ENCODE measurements around the gene NPAS1.
A peak's percentile ranks its signal among the peaks of the same experiment; 100 is the strongest.
"Not testable (repeated sequence)": the region's sequence is repeated elsewhere in the genome, so short reads cannot be mapped to it uniquely, and the experiment has no call there.

NPAS1 gene

GRCh38 chr19:46990991-46991676 lies 28.5 kb upstream of the NPAS1 start:
- peak; percentile 14 for DNase-seq (ENCODE audit: low read depth, low spot score)
- no peak overlapping the region for H3K27ac ChIP-seq

DNA sequence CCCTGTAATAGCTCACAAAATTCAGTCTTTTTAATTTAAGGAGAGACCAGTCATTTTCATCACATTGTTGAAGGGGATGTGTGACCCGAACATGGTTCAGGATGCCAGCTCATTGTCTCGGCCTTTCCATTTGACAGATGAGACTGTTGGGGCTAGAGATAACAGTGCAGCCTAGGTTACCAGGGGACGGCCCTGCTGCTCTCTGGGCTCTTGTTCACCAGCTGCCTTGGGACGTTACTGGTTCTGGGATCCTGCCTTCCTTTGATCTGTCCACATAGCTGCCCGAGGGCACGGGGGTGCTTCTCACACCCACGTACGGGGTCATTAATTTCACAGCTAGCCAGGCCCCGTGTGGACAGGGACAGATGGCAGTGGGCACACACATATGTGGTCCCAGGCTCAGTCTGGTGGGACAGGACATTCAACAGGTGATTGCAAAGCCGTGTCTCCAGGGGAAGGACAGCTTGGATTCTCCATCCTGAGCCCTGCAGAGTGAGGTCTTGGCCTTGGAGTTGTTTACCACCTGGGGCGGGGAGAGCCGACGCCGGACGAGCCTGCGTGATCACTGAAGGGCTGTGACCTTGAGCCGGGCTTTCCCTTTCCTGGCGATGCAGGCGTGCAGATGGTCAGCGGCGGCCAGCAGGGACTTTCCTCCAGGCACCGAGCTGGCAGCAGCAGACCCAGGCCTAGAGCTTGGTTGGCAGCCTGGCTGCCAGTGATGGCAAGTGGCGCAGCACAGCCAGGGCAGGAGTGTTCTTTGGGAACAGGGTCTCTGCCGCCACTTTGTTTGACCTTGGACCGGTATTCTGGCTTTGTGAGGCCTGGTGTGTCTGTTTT lies 26.7 kb upstream of the NPAS1 start:
- no peak for DNase-seq (ENCODE audit: low read depth, low spot score)
- H3K27ac ChIP-seq = no peak overlapping the region

- H3K27ac ChIP-seq = no peak overlapping the region
- DNase-seq (ENCODE audit: low read depth, low spot score) = no peak
Observed at GRCh38 chr19:46993622-46994021, 26.0 kb upstream of the NPAS1 start.

DNA sequence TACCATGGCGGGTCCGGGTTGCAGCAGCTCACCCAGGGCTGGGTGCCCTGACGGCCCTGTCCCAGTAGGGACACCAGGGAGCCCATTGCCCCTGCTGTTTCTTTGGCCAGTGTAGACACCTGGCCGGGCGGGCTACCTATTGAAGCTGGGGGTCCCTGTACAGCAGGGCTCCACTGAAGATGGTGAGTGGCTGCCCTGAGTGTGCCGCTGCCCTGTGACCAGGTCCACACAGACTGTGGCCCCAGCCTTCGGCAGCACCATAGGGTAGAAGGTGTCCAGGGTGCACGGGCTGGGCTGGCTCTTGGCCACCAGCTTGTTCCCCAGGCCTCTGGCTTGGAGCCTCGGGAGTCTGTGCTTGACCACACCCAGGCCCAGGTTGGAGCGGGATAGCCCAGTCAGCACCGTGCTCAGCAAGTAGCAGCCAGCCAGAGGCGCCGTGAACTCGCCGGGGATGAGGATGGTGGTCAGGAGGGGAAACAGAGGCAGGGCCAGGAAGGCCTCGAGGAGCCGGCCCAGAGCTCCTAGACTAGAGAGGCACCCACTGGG lies 25.4 kb upstream of the NPAS1 start:
- no peak for DNase-seq (ENCODE audit: low read depth, low spot score)
- H3K27ac ChIP-seq = no peak overlapping the region

DNA sequence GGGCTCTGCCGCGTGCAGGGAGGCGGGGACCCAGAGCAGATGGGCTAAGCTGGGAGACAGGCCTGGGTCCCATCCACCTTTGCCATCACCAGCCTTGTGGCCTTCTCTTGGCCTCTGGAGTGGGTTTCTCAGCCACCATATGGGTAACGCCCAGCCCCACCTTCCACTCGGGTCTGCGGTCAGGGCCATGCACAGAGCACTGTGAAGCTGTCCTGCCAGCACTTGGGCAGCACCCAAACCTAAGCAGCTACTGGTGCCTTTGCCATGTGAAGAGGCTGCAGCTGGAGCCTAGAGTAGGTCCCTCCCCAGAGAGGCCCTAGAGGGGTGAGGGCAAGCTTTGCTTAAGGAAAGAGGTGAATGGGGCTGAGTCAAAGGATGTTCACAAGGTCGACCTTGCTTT lies 24.1 kb upstream of the NPAS1 start:
- DNase-seq (ENCODE audit: low read depth, low spot score) = no peak
- H3K27ac ChIP-seq = no peak overlapping the region

DNA sequence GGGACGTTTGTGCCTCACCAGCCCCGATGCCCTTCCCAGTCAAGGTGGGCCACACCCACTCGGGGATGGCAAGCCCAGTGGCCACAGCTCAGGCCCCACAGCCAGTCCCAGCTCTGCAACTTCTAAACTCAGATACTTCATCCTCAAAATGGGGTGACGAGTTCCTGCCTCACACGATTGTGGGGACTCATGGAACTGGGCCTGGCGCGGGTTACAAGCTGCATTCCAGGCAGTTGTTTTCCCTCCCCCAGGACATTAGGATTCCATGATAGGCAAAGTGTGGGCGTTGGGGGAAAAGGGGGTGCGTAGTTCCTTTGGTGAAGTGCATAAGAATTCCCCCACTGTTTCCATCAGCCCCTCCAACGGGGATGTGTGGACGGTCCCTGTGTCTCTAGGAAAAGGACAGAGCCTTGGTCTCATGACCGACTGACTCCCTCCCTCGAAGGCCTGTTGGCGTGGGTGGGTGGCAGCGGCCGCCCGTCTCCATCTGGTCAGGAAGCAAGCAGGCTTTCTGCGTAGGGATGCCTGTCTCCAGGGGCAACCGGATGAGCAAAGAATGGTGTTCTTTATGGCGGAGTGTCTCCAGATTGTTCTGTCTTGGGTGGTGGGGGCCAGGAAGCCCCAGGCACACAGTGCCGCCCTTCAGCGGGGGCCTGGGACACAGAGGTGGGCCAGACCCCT lies 21.1 kb upstream of the NPAS1 start:
- H3K27ac ChIP-seq = no peak overlapping the region
- no peak for DNase-seq (ENCODE audit: low read depth, low spot score)

DNA sequence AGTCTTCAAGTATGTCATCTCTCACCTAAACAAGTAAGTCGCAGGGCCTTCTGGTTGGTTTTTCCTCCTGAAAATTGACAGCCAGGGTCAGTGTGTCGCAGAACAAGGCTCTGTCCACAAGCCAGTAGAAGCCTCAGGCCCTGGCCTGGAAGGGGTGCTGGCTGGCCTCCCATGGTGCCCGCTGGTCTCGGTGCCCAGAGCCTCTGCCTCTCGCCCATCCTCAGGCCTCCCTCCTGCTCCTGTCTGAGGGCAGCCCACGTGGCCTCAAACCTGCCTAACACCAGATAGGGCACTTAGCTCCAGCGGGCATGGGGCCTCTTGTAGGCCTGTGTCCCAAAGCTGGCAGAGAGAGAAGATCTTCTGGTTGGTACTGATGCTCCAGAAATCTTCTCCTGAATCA lies 20.3 kb upstream of the NPAS1 start:
- DNase-seq (ENCODE audit: low read depth, low spot score) = no peak
- H3K27ac ChIP-seq = no peak overlapping the region

GRCh38 chr19:46999878-47000277 lies 19.8 kb upstream of the NPAS1 start:
- no peak for DNase-seq (ENCODE audit: low read depth, low spot score)
- no peak overlapping the region for H3K27ac ChIP-seq

- no peak overlapping the region for H3K27ac ChIP-seq
Observed at GRCh38 chr19:47000373-47000772, 19.3 kb upstream of the NPAS1 start.

DNA sequence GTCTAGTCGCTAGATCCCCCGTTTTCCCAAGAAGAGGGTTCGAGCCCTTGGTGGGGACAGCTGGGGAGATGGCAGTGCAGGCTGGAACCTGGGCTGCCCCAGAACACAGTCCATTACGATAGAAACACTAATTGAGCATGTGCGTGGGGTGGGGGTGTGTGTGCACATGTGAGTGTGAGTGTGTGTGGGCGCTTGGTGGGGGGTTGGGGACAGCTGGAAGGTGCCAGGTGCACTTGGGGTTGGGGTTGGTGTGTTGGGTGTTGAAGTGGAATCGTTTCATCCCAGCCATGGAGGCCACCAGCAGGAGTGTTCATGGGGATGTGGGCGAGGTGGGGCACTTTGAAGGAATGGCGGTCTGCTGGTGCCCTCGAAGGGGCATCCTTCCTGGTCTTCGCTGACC lies 18.1 kb upstream of the NPAS1 start:
- H3K27ac ChIP-seq = no peak overlapping the region
- DNase-seq (ENCODE audit: low read depth, low spot score) = no peak

More at GRCh38 chr19:47000373-47000772, 19.3 kb upstream of the NPAS1 start:
- DNase-seq (ENCODE audit: low read depth, low spot score) = no peak

DNA sequence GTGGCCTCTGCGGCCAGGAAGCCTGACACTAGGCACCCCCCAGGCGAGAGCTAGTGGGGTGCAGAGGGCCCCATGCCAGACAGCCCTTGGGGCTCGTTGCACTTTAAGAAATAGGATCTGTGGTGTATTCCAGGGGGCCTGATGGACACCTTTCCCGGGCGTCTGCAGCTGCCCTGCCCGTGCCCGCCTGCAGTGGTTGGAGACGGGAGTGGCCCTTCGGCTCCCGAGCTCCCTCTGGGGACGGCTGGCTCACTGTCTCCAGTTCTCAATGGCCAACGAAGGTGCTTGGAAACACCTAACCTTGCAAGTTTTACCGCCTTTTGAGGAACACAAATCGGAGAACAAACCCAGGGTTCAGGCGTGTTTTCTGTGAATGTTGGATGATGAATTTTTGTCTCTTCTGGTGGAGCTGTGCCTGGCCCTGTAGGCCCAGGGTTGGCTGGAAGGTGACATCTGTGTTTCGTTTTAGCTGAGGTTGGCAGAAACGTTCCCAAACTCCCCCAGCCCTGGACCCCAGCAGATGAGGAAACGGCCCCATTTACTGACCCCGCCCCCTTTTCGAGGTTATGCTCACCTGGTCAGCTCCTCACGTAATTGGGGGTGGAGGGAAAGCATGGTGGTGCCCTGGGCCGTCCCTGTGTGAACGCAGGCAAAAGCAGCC lies 17.4 kb upstream of the NPAS1 start:
- no peak for DNase-seq (ENCODE audit: low read depth, low spot score)
- no peak overlapping the region for H3K27ac ChIP-seq

GRCh38 chr19:47002853-47003610 lies 16.6 kb upstream of the NPAS1 start:
- DNase-seq (ENCODE audit: low read depth, low spot score) = no peak
- no peak overlapping the region for H3K27ac ChIP-seq

DNA sequence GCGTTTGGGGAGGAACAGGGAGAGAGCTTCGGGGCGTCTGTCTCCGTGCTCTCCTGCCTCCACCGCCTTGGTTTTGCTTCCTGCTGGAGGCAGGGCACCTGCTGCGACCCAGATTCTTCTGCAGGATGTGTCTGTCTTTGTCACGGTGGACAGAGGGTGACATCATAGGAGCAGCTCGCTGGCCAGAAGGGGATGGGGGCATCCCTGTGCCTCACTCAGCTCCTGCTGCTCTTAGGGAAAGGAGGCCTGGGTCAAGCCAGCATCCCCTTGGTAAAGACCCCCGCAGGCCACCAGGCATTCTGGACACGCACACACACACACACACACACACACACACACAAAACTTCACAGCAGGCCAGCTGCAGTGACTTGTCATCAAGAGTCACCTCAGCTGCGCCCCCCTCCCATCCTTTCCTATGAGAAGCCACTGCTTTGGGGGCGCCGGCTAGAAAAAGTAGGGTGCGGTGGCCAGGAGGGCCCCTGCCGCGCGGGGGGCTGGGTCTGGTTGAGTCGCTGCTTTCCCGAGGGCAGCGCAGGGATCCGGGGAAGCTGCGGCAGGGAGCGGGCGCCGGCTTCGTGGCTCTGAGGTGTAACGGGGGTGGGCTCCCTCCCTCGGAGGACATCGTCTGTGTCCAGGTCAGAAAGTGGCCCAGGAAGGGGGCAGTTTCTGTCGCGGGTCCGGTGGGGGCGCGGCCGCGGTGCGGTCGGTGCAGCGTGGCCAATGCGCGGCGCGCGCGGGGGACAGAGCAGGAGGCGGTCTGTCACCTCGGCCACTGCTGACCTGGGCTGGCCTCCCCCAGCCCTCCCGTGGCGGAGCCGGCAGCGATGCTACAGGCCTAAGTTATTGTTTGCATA lies 15.8 kb upstream of the NPAS1 start:
- no peak overlapping the region for H3K27ac ChIP-seq
- no peak for DNase-seq (ENCODE audit: low read depth, low spot score)

GRCh38 chr19:47005164-47005641 lies 14.4 kb upstream of the NPAS1 start:
- no peak for DNase-seq (ENCODE audit: low read depth, low spot score)

GRCh38 chr19:47005873-47006272 lies 13.8 kb upstream of the NPAS1 start:
- no peak overlapping the region for H3K27ac ChIP-seq
- no peak for DNase-seq (ENCODE audit: low read depth, low spot score)

More at GRCh38 chr19:47005164-47005641, 14.4 kb upstream of the NPAS1 start:
- H3K27ac ChIP-seq = no peak overlapping the region

- DNase-seq (ENCODE audit: low read depth, low spot score) = no peak
- H3K27ac ChIP-seq = no peak overlapping the region
Observed at GRCh38 chr19:47006496-47006895, 13.1 kb upstream of the NPAS1 start.

DNA sequence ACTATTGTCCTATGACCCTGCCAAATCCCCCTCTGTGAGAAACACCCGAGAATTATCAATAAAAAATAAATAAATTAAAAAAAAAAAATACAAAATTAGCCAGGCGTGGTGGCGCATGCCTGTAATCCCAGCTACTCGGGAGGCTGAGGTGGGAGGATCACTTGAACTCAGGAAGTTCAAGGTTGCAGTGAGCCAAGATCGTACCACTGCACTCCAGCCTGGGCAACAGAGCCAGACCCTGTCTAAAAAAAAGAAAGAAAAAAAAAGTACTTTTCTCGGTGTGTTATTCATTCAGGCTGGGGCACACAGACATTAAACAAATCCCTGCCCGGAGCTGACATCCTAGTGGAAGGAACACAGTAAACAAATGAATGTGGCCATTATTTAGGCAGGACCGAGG lies 9.1 kb upstream of the NPAS1 start:
- not testable (repeated sequence) for DNase-seq (ENCODE audit: low read depth, low spot score); H3K27ac ChIP-seq

DNA sequence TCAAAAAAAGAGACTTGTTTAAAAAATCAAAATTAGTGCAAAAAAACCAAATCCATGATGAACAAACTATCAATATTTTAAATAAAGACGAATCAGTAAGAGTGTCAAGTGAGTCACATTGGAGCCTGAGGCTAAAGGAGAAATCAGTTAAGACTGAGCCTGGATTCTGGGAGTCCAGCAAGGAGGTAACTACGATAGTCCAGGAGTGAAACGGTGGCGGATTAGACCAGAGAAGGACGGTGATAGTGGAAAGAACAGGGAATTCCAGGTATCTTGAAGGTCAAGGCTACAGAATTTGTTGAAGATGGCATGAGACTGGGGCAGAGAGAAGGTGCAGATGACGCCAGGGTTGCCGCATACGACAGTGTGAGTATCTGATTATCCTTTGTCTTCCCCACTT lies 7.0 kb upstream of the NPAS1 start:
- no peak for DNase-seq (ENCODE audit: low read depth, low spot score)
- H3K27ac ChIP-seq = no peak overlapping the region

Data from epithelial cell of prostate (primary cell).